SK-N-MC (cell line): ENCODE results near the gene DTNA.

ENCODE experiments used
- EZH2 ChIP-seq: fragments of 200-600 bp; sonication (generic); IDR thresholded peaks from one replicate; pipeline ENCODE4 v1.6.1; 2017; ENCODE audit warnings: antibody characterized with exemption
- POLR2AphosphoS5 ChIP-seq: IDR thresholded peaks from 2 replicates; pipeline ENCODE4 v1.6.1; 2012; ENCODE audit warnings: mild to moderate bottlenecking, low read depth, low read length, borderline replicate concordance

DNA sequence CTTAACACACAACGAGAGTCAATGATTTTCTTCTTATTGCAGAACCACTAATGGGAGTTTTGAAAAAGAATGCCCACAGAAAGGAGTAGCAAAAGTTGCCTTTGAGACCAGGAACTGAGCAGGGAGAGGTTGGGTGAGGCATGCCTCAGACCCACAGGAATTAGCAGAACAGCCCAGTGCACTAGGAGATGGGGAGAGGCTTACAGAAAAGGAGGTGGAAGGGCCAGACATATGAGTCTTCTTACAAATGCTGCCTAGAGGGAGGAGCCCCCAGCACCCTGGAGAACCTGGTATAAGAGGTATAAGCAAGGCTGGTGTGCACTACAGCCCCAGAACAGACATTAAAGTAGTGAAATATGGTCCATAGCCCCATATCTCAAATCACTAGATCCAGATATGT is 162.0 kb downstream of the DTNA start:
- no peak for TF ChIP-seq POLR2AphosphoS5
- no peak for TF ChIP-seq EZH2
